Choroid plexus epithelial cell (primary cell): ENCODE results near the gene LRRTM3.

Experiments used
- DNase-seq: peaks from one replicate; pipeline ENCODE4 v3.0.0-alpha.2; 2010; ENCODE audit warnings: low read depth
- H3K4me3 ChIP-seq: 2 replicates; pipeline ENCODE4 v1.5.1; 2011; ENCODE audit warnings: low read depth, mild to moderate bottlenecking, control low read depth, low read length, moderate library complexity
- TF ChIP-seq, protein P1 (sequence below): conservative IDR thresholded peaks from 2 replicates; pipeline ENCODE4 v1.5.1; 2011; ENCODE audit warnings: low read depth, mild to moderate bottlenecking, control low read depth, inconsistent platforms, low read length, moderate library complexity

LRRTM3 gene

DNA sequence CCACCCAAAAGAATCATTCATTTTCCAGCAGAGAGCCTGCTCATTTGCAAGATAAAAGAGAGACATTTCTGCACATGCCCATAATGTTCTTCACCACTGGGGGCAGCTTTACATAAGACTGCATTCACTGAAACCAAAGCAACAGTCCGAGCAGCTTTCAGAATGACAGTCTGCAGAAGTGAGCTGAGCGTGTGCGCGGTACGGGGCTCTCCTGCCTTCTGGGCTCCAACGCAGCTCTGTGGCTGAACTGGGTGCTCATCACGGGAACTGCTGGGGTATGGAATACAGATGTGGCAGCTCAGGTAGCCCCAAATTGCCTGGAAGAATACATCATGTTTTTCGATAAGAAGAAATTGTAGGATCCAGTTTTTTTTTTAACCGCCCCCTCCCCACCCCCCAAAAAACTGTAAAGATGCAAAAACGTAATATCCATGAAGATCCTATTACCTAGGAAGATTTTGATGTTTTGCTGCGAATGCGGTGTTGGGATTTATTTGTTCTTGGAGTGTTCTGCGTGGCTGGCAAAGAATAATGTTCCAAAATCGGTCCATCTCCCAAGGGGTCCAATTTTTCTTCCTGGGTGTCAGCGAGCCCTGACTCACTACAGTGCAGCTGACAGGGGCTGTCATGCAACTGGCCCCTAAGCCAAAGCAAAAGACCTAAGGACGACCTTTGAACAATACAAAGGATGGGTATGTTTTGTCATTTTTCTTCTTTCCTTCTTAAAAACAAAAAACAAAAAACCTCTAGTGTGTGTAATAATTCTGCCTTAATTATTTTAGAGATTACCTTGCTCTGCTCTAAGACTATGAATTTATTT, at the start of gene LRRTM3:
TSS of gene LRRTM3 (plus strand) at position 141 of the 820 bp plus-strand sequence.
- H3K4me3 ChIP-seq, result peak within 1 kb of the TSS; percentile 31
- DNase-seq, result peak; percentile 84
- TF ChIP-seq, protein P1, sequence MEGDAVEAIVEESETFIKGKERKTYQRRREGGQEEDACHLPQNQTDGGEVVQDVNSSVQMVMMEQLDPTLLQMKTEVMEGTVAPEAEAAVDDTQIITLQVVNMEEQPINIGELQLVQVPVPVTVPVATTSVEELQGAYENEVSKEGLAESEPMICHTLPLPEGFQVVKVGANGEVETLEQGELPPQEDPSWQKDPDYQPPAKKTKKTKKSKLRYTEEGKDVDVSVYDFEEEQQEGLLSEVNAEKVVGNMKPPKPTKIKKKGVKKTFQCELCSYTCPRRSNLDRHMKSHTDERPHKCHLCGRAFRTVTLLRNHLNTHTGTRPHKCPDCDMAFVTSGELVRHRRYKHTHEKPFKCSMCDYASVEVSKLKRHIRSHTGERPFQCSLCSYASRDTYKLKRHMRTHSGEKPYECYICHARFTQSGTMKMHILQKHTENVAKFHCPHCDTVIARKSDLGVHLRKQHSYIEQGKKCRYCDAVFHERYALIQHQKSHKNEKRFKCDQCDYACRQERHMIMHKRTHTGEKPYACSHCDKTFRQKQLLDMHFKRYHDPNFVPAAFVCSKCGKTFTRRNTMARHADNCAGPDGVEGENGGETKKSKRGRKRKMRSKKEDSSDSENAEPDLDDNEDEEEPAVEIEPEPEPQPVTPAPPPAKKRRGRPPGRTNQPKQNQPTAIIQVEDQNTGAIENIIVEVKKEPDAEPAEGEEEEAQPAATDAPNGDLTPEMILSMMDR, result peak; percentile 79

GRCh38 chr10:66877361-66877760, 48.5 kb upstream of the LRRTM3 start:
- TF ChIP-seq, protein P1, result no peak
- no peak overlapping the region for H3K4me3 ChIP-seq
- no peak for DNase-seq

DNA sequence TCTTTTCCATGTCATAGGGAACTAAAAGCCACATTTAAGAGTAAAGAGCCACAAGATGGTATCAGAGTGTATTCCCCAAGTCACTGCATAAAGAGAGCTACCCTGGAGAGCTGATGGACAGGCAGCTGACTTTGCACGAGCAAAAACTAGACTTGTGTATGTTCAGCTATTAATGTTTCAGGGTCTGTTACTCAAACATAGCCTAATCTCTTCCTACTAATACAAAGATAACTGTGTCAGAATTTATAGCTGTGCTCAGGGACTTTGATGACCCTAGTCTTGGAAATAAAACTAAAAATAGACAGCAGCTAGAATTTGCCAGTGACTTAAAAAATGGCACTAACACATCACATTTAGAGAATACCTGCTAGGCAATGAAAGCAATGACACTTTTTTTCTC, 45.5 kb upstream of the LRRTM3 start:
- DNase-seq, result no peak
- H3K4me3 ChIP-seq, result no peak overlapping the region
- TF ChIP-seq, protein P1, result no peak

DNA sequence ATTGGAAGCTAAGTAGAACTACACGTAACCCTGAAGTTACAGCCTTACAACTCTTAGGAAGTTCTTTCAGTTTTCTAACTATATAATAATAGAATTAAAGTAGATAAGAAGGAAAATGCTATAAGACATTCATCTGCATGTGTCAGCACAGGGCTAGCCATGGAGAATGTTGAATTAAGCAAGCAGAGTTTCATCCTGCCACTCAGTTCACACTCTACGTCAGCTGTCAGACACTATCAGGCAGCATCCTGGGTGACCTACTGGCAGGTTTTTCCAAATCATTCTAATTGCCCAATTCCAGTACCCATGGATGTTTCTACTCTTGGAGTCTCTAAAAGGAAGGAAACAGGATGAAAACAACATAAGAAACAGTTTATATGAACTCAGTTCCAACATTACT, 45.0 kb upstream of the LRRTM3 start:
- no peak for DNase-seq
- H3K4me3 ChIP-seq, result no peak overlapping the region
- TF ChIP-seq, protein P1, result no peak

- TF ChIP-seq, protein P1, result no peak
- no peak for DNase-seq
- H3K4me3 ChIP-seq, result no peak overlapping the region
Observed at GRCh38 chr10:66881814-66882213, 44.0 kb upstream of the LRRTM3 start.

- TF ChIP-seq, protein P1, result no peak
- H3K4me3 ChIP-seq, result no peak overlapping the region
Observed at GRCh38 chr10:66882271-66882670, 43.6 kb upstream of the LRRTM3 start.

DNA sequence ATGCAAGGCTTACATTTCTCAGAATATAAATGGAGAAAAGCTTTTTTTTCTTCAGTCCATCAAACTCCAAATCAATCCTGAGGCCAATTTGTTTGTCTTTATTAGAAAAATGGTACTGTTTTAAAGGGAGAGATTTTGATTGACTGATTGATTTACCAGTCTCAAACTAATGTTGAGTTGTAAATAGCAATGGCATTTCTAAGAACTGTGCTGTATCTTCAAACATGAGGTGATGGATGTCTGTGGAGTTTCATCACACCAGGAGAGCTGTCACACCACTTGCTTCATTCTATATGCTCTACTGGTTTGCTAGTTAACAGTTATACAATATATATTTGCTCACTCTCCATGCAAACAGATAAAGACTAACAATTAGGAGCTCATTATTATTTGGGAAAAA, 39.0 kb upstream of the LRRTM3 start:
- no peak overlapping the region for H3K4me3 ChIP-seq
- TF ChIP-seq, protein P1, result no peak
- no peak for DNase-seq

More at GRCh38 chr10:66882271-66882670, 43.6 kb upstream of the LRRTM3 start:
- DNase-seq, result no peak
